ENCODE measurements around the gene DIO1. TPM values are rescaled to one million over a fixed set of nuclear protein-coding genes. Genes with fewer than 3 reads are reported as not detected.

The DIO1 gene
- total RNA-seq, result not detected

DNA sequence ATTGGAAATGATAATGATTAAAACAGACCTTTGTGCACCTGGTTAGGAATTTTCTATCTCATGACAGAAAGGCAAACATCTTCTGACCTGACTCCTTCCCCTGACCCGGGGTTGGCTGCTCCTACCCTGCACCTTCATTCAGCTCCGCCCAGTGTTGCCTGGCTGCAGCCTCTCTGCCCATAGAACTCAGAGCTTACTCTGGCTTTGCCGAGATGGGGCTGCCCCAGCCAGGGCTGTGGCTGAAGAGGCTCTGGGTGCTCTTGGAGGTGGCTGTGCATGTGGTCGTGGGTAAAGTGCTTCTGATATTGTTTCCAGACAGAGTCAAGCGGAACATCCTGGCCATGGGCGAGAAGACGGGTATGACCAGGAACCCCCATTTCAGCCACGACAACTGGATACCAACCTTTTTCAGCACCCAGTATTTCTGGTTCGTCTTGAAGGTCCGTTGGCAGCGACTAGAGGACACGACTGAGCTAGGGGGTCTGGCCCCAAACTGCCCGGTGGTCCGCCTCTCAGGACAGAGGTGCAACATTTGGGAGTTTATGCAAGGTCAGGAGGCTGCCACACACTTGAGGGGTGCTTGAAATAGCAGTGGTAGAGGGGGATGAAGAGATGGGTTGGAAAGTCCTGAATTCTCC is at the start of gene DIO1:
DIO1 (plus strand) TSS at position 189 of the 638 bp plus-strand sequence; CDS start at position 213, 24 bp downstream.
- H3K9me3 ChIP-seq, result no peaks in the 10 kb centered on the region
- TF ChIP-seq EP300 (IDR thresholded peaks at IDR 0.05) (no peak), POLR2A (IDR thresholded peaks at IDR 0.05) (no peak), POLR2AphosphoS5 (IDR thresholded peaks at IDR 0.05) (no peak)
- TF ChIP-seq, protein P1, sequence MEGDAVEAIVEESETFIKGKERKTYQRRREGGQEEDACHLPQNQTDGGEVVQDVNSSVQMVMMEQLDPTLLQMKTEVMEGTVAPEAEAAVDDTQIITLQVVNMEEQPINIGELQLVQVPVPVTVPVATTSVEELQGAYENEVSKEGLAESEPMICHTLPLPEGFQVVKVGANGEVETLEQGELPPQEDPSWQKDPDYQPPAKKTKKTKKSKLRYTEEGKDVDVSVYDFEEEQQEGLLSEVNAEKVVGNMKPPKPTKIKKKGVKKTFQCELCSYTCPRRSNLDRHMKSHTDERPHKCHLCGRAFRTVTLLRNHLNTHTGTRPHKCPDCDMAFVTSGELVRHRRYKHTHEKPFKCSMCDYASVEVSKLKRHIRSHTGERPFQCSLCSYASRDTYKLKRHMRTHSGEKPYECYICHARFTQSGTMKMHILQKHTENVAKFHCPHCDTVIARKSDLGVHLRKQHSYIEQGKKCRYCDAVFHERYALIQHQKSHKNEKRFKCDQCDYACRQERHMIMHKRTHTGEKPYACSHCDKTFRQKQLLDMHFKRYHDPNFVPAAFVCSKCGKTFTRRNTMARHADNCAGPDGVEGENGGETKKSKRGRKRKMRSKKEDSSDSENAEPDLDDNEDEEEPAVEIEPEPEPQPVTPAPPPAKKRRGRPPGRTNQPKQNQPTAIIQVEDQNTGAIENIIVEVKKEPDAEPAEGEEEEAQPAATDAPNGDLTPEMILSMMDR (IDR thresholded peaks at IDR 0.05), result no peak
- H3K27ac ChIP-seq, result no peak within 1 kb of the TSS
- H3K4me1 ChIP-seq, result peaks cover 31% of the 10 kb centered on the region
- no peak within 1 kb of the TSS for H3K4me3 ChIP-seq
- no peaks in the 10 kb centered on the region for H3K27me3 ChIP-seq
- 70% methylated on average over 14 of the region's 14 CpGs for WGBS
- no peak for DNase-seq (ENCODE audit: low spot score in 2 of 2)
- H3K36me3 ChIP-seq, result no peaks in the 10 kb centered on the region

DNA sequence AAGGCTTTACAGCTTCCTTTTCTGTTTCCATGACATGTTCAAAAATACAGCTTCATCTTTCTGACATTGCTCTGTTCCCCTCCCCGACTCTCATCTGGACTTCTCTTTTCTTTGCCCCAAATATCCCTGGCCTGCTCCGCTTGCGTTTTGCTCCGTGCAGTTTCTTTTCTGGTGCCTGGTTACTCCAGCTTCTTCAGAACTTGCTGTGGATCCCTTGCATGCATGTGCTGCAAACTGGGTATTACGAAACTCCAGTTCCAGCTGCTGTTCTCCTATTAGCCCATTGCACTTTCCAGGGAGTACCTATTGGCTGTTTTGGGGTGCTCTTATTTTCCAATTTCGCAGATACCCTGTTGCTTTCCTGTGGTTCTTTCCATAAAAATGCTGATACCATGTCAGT is 46.0 kb upstream of the DIO1 start:
- Histone ChIP-seq H3K4me3 (no peak overlapping the region), H3K27me3 (no peaks in the 10 kb centered on the region), H3K27ac (no peak overlapping the region), H3K9me3 (no peaks in the 10 kb centered on the region), H3K36me3 (peaks cover 16% of the 10 kb centered on the region), H3K4me1 (no peaks in the 10 kb centered on the region)
- TF ChIP-seq POLR2AphosphoS5 (IDR thresholded peaks at IDR 0.05), result no peak
- TF ChIP-seq POLR2A (IDR thresholded peaks at IDR 0.05), result no peak
- TF ChIP-seq, protein P1 (IDR thresholded peaks at IDR 0.05), result no peak
- TF ChIP-seq EP300 (IDR thresholded peaks at IDR 0.05), result no peak
- 90% methylated on average over 6 of the region's 6 CpGs for WGBS
- DNase-seq (ENCODE audit: low spot score in 2 of 2), result no peak

DNA sequence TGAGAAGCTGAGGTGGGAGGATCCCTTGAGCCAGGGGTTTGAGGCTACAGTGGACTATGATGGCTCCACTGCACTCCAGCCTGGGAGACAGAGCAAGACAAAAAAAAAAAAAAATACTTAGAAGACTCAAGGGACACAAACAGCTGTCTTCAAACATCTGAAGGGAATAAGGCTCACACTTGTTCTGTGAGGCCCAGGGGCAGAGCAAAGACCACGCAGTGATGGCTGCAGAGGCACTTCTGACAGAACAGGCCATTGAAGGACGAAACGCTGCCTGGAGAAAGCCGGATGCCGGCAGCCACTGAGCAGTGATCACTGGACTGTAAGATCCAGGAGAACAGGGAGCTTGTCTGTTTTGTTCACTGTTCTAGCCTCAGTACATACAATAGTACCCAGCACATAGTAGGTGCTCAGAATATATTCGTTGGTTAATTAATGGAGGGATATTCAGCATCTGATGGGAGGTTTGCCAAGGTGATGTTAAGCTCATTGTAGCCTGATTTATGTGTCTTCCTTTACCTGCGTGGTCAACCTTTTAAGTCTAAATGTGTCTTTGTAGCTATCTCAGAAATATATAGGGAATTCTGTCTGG is 43.8 kb upstream of the DIO1 start:
- Histone ChIP-seq H3K36me3 (peaks cover 38% of the 10 kb centered on the region), H3K27ac (no peak overlapping the region), H3K4me3 (no peak overlapping the region), H3K9me3 (no peaks in the 10 kb centered on the region), H3K4me1 (no peaks in the 10 kb centered on the region), H3K27me3 (no peaks in the 10 kb centered on the region)
- TF ChIP-seq POLR2A (IDR thresholded peaks at IDR 0.05) (no peak), POLR2AphosphoS5 (IDR thresholded peaks at IDR 0.05) (no peak), EP300 (IDR thresholded peaks at IDR 0.05) (no peak)
- TF ChIP-seq, protein P1 (IDR thresholded peaks at IDR 0.05), result no peak
- DNase-seq (ENCODE audit: low spot score in 2 of 2), result no peak
- WGBS, result 78% methylated on average over 7 of the region's 7 CpGs

DNA sequence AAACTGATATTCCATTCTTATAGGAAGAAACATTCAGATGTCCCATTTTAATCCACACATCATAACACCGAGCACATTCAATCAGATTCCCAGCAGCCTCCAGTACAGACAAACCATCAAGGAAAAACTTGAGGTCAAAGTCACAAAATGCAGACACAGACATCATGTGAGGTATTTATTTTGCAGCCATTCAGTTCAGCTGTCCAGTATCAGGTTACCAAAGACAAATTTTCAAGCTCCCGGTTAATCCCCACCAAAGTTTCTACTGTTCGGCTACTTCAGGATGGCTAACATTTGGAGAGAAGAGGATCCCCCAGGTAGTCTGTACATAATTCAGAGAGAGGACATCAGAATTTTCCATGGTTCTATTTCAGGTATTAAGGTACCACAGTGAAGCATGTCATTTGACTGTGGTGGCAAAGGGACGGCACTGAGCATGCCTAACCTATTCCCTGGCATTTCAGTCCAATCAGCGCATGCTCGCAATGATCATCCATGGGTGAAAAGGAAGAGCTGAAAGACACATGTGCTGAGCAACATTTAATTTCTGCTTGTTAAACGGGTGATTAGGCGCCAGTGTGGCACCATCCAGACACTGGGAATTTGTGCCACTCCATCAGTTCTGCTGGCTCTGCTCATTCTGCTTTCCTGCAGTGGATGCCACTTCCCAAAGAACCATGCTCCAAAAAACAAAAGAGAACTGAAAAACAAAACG is 42.3 kb upstream of the DIO1 start:
- WGBS, result 85% methylated on average over 9 of the region's 9 CpGs
- no peak overlapping the region for H3K4me3 ChIP-seq
- TF ChIP-seq POLR2AphosphoS5 (IDR thresholded peaks at IDR 0.05) (no peak), POLR2A (IDR thresholded peaks at IDR 0.05) (no peak), EP300 (IDR thresholded peaks at IDR 0.05) (no peak)
- TF ChIP-seq, protein P1 (IDR thresholded peaks at IDR 0.05), result no peak
- DNase-seq (ENCODE audit: low spot score in 2 of 2), result no peak
- no peaks in the 10 kb centered on the region for H3K27me3 ChIP-seq
- H3K9me3 ChIP-seq, result no peaks in the 10 kb centered on the region
- H3K4me1 ChIP-seq, result no peaks in the 10 kb centered on the region
- no peak overlapping the region for H3K27ac ChIP-seq
- peaks cover 53% of the 10 kb centered on the region for H3K36me3 ChIP-seq

DNA sequence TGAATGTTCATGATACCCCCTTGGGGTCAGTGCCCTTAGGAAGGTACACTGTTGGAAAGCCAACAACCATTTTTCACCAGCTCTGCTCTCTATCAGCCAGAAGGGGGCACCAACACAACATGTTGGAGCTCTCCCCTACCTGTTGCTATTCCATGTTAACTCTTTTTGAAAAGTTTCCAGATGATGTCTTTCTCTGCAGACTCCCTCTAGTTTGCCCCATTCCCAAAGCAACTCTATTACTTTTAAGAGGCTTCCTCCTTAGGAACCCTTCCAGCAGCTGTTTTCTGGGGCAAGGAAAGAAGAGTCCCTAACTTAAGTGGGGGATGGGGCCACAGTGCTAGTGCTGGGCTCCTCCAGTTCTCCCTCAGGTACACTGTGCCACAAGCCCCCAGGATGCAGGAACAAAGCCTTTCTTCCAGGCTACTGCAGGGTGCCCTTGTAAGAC is 33.0 kb upstream of the DIO1 start:
- Histone ChIP-seq H3K27ac (no peak overlapping the region), H3K27me3 (no peaks in the 10 kb centered on the region), H3K36me3 (peaks cover 48% of the 10 kb centered on the region), H3K9me3 (no peaks in the 10 kb centered on the region), H3K4me1 (no peaks in the 10 kb centered on the region), H3K4me3 (no peak overlapping the region)
- TF ChIP-seq POLR2A (IDR thresholded peaks at IDR 0.05), result no peak
- TF ChIP-seq, protein P1 (IDR thresholded peaks at IDR 0.05), result peak; percentile 28 to 50
- no peak for DNase-seq (ENCODE audit: low spot score in 2 of 2)

All from suprapubic skin (tissue), 4 donors.